Heart right ventricle (tissue), 16 donors: ENCODE results near the gene TSFM. TPM values are rescaled to one million over a fixed set of nuclear protein-coding genes. Genes with fewer than 3 reads are reported as not detected.
A peak's percentile ranks its signal among the peaks of the same experiment; 100 is the strongest.

Experiments
- ATAC-seq, 8 donors: fragments of 200-7000 bp; cut with Tn5 transposase; one replicate each; pipeline ENCODE4 v1.9.1; 2020; ENCODE audit warnings: mild to moderate bottlenecking in 8 of 8, moderate library complexity in 8 of 8, moderate number of reproducible peaks in 1 of 8
- DNase-seq, 2 donors: peaks; one replicate each; pipeline ENCODE4 v3.0.0-alpha.2; 2020
- H3K27ac ChIP-seq, 10 donors: fragments of 200-600 bp; sonication (generic) in 2 of 10; one replicate each; pipeline versions ENCODE4 v1.5.0 to v1.8.0; 2020 to 2022; ENCODE audit warnings: mild to moderate bottlenecking in 3 of 10
- H3K27me3 ChIP-seq, 7 donors: fragments of 200-600 bp; one replicate each; pipeline ENCODE4 v1.8.0; 2021 to 2022; ENCODE audit warnings: mild to moderate bottlenecking in 2 of 7
- H3K36me3 ChIP-seq, 9 donors: fragments of 200-600 bp; sonication (generic) in 1 of 9; one replicate each; pipeline versions ENCODE4 v1.5.0 to v1.8.0; 2020 to 2022; ENCODE audit warnings: mild to moderate bottlenecking in 2 of 9
- H3K4me1 ChIP-seq, 9 donors: fragments of 200-600 bp; sonication (generic) in 1 of 9; one replicate each; pipeline versions ENCODE4 v1.5.0 to v1.8.0; 2020 to 2022; ENCODE audit warnings: mild to moderate bottlenecking in 4 of 9
- H3K4me3 ChIP-seq, 10 donors: fragments of 200-600 bp; sonication (generic) in 2 of 10; one replicate each; pipeline versions ENCODE4 v1.5.0 to v1.8.0; 2020 to 2022; ENCODE audit warnings: mild to moderate bottlenecking in 7 of 10, moderate library complexity in 2 of 10
- H3K9me3 ChIP-seq, 11 donors: fragments of 200-600 bp in 10 of 11; sonication (generic) in 2 of 11; one replicate each; pipeline versions ENCODE4 v1.5.0 to v1.8.0; 2013 to 2022; ENCODE audit warnings: mild to moderate bottlenecking in 2 of 11, control low read depth in 1 of 11, moderate library complexity in 1 of 11
- WGBS, 2 donors: extraction: QIAGEN DNeasy Blood & Tissue Kit; methylation state at CpG; one replicate each; pipeline ENCODE4 v1.1.7; 2013; ENCODE audit warnings: inconsistent platforms in 1 of 2; 5-methylcytosine and 5-hydroxymethylcytosine counted together
- intact Hi-C, 10 donors: fragments of 100-400 bp; cut with DNase I; formaldehyde crosslinking; loops; one replicate each; pipeline versions ENCODE4 v1.11.1 to v1.14.2; 2022
- polyA plus RNA-seq, 2 donors: library from polyadenylated mRNA; stranded (reverse); fragments of 200-250 nt; gene quantifications; one replicate each; pipeline ENCODE4 v1.2.3, GENCODE V29; 2013
- total RNA-seq, 10 donors: library from RNA; stranded (reverse); fragmentation: NEBNext Ultra II Directional in 3 of 10; extraction: Animal tissue kit (Norgen Biotek cat#: 25700) in 3 of 10; gene quantifications; one replicate each; pipeline versions ENCODE4 v1.2.1 to v1.2.4, GENCODE V29; 2021 to 2023
- TF ChIP-seq, protein P1 (sequence below), 9 donors: fragments of 200-600 bp; sonication (generic) in 2 of 9; IDR thresholded peaks; one replicate each; pipeline versions ENCODE4 v1.5.0 to v1.8.0; 2021 to 2022; ENCODE audit warnings: antibody characterized with exemption in 9 of 9, mild to moderate bottlenecking in 5 of 9, moderate library complexity in 1 of 9
- donor health status: Arrhythmogenic right ventricular cardiomyopathy.
- donor health status: ischemic (EF 13 %, LVEDD 7.1; RV severe dilation, severe dysfunction).
- donor health status: healthy with polysubstance abuse.
- donor health status: DM: no; HTN: yes; CAD: no.
- donor health status: DM: no; HTN: no; CAD: no.
- donor health status: ischemic (EF 25% LVEDD 6.9; RV normal size, moderate dysfunction).
- donor health status: ischemic (EF 25% LVEDD 5.7; RV mildly dilated, moderate dysfunction).
- donor health status: healthy.
- donor health status: DM: yes; HTN: yes; CAD: no.
- donor health status: Ischemic cardiomyopathy.
- donor health status: ischemic (EF 35%, LVEDD 5.7; RV mildly dilated, moderate dysfunction).
- donor health status: nonischemic (EF 11% LVEDD 7.7; RV severe dilation, severe dysfunction).
- donor health status: DM: yes; HTN: yes; CAD: no.
- donor health status: PGD.
- donor health status: ischemic (EF 29% LVEDD 5.4; RV normal size, mild dysfunction).
- donor health status: nonischemic (EF 23%, LVEDD 6.1; RV moderate dilation, normal function).

Gene TSFM
- total and polyA plus RNA-seq, 12 donors, result 22.9 to 70.6 (median 52.6) TPM

DNA sequence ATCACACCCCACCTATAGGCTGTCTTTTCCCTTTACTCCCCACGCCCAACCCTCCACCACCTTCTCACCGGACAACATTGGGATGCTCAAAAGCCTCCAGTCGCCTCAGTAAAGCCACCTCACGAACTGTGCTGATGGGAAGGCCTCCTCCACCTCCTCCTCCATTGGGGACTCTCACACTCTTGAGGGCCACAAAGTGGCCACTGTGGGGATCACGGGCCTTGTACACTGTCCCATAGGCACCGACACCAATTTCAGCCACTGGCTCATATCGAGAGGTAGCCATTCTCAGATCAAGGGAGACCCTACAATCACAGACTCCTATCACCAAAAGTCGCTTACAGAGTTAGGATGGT lies 31.2 kb upstream of the TSFM start:
- Histone ChIP-seq H3K27me3 (no peaks in the 10 kb centered on the region), H3K4me3 (peak overlapping the region; percentile 55 to 85 (median 72)), H3K27ac (peak overlapping the region; percentile 70 to 96 (median 91)), H3K36me3 (peaks cover 0 to 47% (median 32%) of the 10 kb centered on the region in 9 donors), H3K9me3 (no peaks in the 10 kb centered on the region), H3K4me1 (peaks cover 14 to 45% (median 34%) of the 10 kb centered on the region in 9 donors)
- intact Hi-C loops, result no loop called here
- peak in 2 of 8 donors; percentile 0 for ATAC-seq
- WGBS, 2 donors, result 15% methylated on average over 8 of the region's 8 CpGs
- DNase-seq, result no peak
- TF ChIP-seq, protein P1, sequence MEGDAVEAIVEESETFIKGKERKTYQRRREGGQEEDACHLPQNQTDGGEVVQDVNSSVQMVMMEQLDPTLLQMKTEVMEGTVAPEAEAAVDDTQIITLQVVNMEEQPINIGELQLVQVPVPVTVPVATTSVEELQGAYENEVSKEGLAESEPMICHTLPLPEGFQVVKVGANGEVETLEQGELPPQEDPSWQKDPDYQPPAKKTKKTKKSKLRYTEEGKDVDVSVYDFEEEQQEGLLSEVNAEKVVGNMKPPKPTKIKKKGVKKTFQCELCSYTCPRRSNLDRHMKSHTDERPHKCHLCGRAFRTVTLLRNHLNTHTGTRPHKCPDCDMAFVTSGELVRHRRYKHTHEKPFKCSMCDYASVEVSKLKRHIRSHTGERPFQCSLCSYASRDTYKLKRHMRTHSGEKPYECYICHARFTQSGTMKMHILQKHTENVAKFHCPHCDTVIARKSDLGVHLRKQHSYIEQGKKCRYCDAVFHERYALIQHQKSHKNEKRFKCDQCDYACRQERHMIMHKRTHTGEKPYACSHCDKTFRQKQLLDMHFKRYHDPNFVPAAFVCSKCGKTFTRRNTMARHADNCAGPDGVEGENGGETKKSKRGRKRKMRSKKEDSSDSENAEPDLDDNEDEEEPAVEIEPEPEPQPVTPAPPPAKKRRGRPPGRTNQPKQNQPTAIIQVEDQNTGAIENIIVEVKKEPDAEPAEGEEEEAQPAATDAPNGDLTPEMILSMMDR (IDR thresholded peaks at IDR 0.05), result no peak

- TF ChIP-seq, protein P1 (IDR thresholded peaks at IDR 0.05), result no peak
- peaks cover 0 to 41% (median 27%) of the 10 kb centered on the region in 9 donors for H3K36me3 ChIP-seq
- H3K27me3 ChIP-seq, result no peaks in the 10 kb centered on the region
- peak; percentile 92 to 96 (median 93) for ATAC-seq
- 0% methylated on average over 58 of the region's 58 CpGs for WGBS, 2 donors
- H3K9me3 ChIP-seq, result no peaks in the 10 kb centered on the region
- H3K4me1 ChIP-seq, result peaks cover 14 to 49% (median 38%) of the 10 kb centered on the region in 9 donors
- peak within 1 kb of the TSS; percentile 70 to 96 (median 91) for H3K27ac ChIP-seq
- peak; percentile 99 for DNase-seq
- H3K4me3 ChIP-seq, result peak within 1 kb of the TSS; percentile 55 to 85 (median 72)
- intact Hi-C loops, result no loop called here
These were observed 30.6 kb upstream of the TSFM start, which contains the start of gene CDK4 for GRCh38 chr12:57751788-57752667. Gene CDK4 (minus strand): TSS chr12:57752310. CDS start chr12:57751717, 593 bp downstream.

- intact Hi-C loops, result no loop called here
These were observed 30.0 kb upstream of the TSFM start for GRCh38 chr12:57752668-57753000.

GRCh38 chr12:57753756-57754337 lies 28.7 kb upstream of the TSFM start:
- ATAC-seq (no peak), DNase-seq (no peak)
- no peaks in the 10 kb centered on the region for H3K27me3 ChIP-seq
- TF ChIP-seq, protein P1 (IDR thresholded peaks at IDR 0.05), result no peak
- intact Hi-C loops, result no loop called here
- 17 to 29% methylated on average over 1 of the region's 1 CpG for WGBS, 2 donors
- H3K9me3 ChIP-seq, result no peaks in the 10 kb centered on the region
- peaks cover 14 to 51% (median 38%) of the 10 kb centered on the region in 9 donors for H3K4me1 ChIP-seq
- H3K36me3 ChIP-seq, result peaks cover 0 to 39% (median 17%) of the 10 kb centered on the region in 9 donors
- peak overlapping the region in 2 of 10 donors; percentile 9 to 69 for H3K4me3 ChIP-seq
- H3K27ac ChIP-seq, result peak overlapping the region in 1 of 10 donors; percentile 74

More at GRCh38 chr12:57752668-57753000, 30.0 kb upstream of the TSFM start:
- ATAC-seq (no peak), DNase-seq (no peak)
- Histone ChIP-seq H3K4me3 (peak overlapping the region in 9 of 10 donors; percentile 15 to 85 (median 70)), H3K36me3 (peaks cover 0 to 39% (median 23%) of the 10 kb centered on the region in 9 donors), H3K27ac (peak overlapping the region in 9 of 10 donors; percentile 20 to 96 (median 55)), H3K27me3 (no peaks in the 10 kb centered on the region), H3K4me1 (peaks cover 14 to 51% (median 38%) of the 10 kb centered on the region in 9 donors), H3K9me3 (no peaks in the 10 kb centered on the region)
- 1 to 4% methylated on average over 5 of the region's 5 CpGs for WGBS, 2 donors
- TF ChIP-seq, protein P1 (IDR thresholded peaks at IDR 0.05), result no peak
